Astrocyte of the cerebellum (primary cell): ENCODE measurements around the gene ZNF771.

Experiments used
- DNase-seq: peaks from one replicate; pipeline ENCODE4 v3.0.0-alpha.2; 2011; ENCODE audit warnings: low read depth
- H3K4me3 ChIP-seq: 2 replicates; pipeline ENCODE4 v1.5.1; 2011; ENCODE audit warnings: mild to moderate bottlenecking, low read depth, low read length, moderate library complexity
- CTCF ChIP-seq: IDR thresholded peaks from 2 replicates; pipeline ENCODE4 v1.5.1; 2012; ENCODE audit warnings: low read length, low read depth, moderate library complexity, mild to moderate bottlenecking; ENCODE audit errors: missing control alignments
- in situ Hi-C: cut with HindIII; loops from 2 replicates; pipeline ENCODE4 v1.10.0; 2017; ENCODE audit warnings: low sequenced_read_pairs

Gene ZNF771

GRCh38 chr16:30365200-30365599 lies 42.2 kb upstream of the ZNF771 start:
- no peak overlapping the region for H3K4me3 ChIP-seq
- no peak for TF ChIP-seq CTCF
- in situ Hi-C loops: no loop called here
- no peak for DNase-seq

- no peak for DNase-seq
- no peak overlapping the region for H3K4me3 ChIP-seq
- no peak for TF ChIP-seq CTCF
- in situ Hi-C loops: no loop called here
Observed at GRCh38 chr16:30366511-30366910, 40.9 kb upstream of the ZNF771 start.

GRCh38 chr16:30367349-30368009 lies 39.9 kb upstream of the ZNF771 start:
- TF ChIP-seq CTCF: no peak
- in situ Hi-C loops: no loop called here

GRCh38 chr16:30368122-30368791 lies 39.1 kb upstream of the ZNF771 start:
- H3K4me3 ChIP-seq: peak overlapping the region; percentile 70
- DNase-seq: no peak
- in situ Hi-C loops: no loop called here

More at GRCh38 chr16:30367349-30368009, 39.9 kb upstream of the ZNF771 start:
- no peak for DNase-seq
- peak overlapping the region; percentile 70 for H3K4me3 ChIP-seq

GRCh38 chr16:30368792-30369090 lies 38.7 kb upstream of the ZNF771 start:
- in situ Hi-C loops: no loop called here
- no peak for DNase-seq

More at GRCh38 chr16:30368122-30368791, 39.1 kb upstream of the ZNF771 start:
- TF ChIP-seq CTCF: no peak

More at GRCh38 chr16:30368792-30369090, 38.7 kb upstream of the ZNF771 start:
- peak overlapping the region; percentile 70 for H3K4me3 ChIP-seq
- TF ChIP-seq CTCF: no peak
